ENCODE data around the gene RNU1-3.
"Not testable (repeated sequence)": the region's sequence is repeated elsewhere in the genome, so short reads cannot be mapped to it uniquely, and the experiment has no call there.

Gene RNU1-3

GRCh38 chr1:16636551-16637195, 30.1 kb downstream of the RNU1-3 start:
- DNase-seq, result not testable (repeated sequence)

- DNase-seq, result not testable (repeated sequence)
Observed at GRCh38 chr1:16635959-16636358, 30.8 kb downstream of the RNU1-3 start.

- DNase-seq, result not testable (repeated sequence)
Observed at GRCh38 chr1:16633540-16634282, 33.0 kb downstream of the RNU1-3 start.

GRCh38 chr1:16632044-16632850, 34.5 kb downstream of the RNU1-3 start:
- DNase-seq, result not testable (repeated sequence)

GRCh38 chr1:16631248-16632043, 35.3 kb downstream of the RNU1-3 start:
- no peak for DNase-seq

- DNase-seq, result no peak
Observed at GRCh38 chr1:16630661-16631247, 36.0 kb downstream of the RNU1-3 start.

GRCh38 chr1:16629916-16630530, 36.7 kb downstream of the RNU1-3 start:
- not testable (repeated sequence) for DNase-seq

GRCh38 chr1:16628361-16629111, 38.2 kb downstream of the RNU1-3 start:
- no peak for DNase-seq

- DNase-seq, result not testable (repeated sequence)
Observed at GRCh38 chr1:16626409-16626983, 40.3 kb downstream of the RNU1-3 start.

GRCh38 chr1:16625497-16626408, 41.0 kb downstream of the RNU1-3 start:
- DNase-seq, result no peak

- not testable (repeated sequence) for DNase-seq
Observed at GRCh38 chr1:16623812-16624719, 42.7 kb downstream of the RNU1-3 start.

GRCh38 chr1:16623337-16623736, 43.4 kb downstream of the RNU1-3 start:
- not testable (repeated sequence) for DNase-seq

GRCh38 chr1:16621681-16622315, 45.0 kb downstream of the RNU1-3 start:
- DNase-seq, result not testable (repeated sequence)

- no peak for DNase-seq
Observed at GRCh38 chr1:16621300-16621658, 45.5 kb downstream of the RNU1-3 start.

- DNase-seq, result not testable (repeated sequence)
Observed at GRCh38 chr1:16619803-16620501, 46.8 kb downstream of the RNU1-3 start.

- no peak for DNase-seq
Observed at GRCh38 chr1:16618719-16619118, 48.0 kb downstream of the RNU1-3 start.

All from OCI-M1 (cell line).